ENCODE results near the gene MPP7.

DNA sequence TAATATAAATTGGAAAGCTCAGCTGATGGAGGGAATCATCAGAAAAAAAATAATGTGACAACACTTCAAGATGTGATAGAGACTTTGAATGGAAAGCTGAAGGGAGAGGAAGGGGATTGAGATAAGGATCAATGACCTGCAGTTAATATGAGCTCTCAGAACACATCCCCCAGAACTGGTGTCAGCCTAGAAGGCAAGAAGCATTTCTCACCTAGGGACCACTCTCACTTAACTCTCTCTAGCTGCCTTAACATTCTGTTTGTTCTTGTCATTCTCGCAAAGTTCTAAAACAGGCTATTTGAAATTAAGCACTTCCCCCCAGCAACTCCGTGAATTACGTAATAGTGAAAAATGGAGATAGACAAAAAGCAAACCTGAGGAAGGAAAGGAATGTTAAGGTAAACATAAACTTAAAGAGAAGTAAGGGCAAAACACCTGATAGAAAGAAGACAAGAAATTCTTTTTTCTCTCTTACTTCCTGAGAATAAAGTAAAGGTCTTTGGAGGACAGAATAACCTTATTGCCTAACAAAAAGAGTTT lies 1.2 kb upstream of the MPP7 start:
- TF ChIP-seq, protein P1, sequence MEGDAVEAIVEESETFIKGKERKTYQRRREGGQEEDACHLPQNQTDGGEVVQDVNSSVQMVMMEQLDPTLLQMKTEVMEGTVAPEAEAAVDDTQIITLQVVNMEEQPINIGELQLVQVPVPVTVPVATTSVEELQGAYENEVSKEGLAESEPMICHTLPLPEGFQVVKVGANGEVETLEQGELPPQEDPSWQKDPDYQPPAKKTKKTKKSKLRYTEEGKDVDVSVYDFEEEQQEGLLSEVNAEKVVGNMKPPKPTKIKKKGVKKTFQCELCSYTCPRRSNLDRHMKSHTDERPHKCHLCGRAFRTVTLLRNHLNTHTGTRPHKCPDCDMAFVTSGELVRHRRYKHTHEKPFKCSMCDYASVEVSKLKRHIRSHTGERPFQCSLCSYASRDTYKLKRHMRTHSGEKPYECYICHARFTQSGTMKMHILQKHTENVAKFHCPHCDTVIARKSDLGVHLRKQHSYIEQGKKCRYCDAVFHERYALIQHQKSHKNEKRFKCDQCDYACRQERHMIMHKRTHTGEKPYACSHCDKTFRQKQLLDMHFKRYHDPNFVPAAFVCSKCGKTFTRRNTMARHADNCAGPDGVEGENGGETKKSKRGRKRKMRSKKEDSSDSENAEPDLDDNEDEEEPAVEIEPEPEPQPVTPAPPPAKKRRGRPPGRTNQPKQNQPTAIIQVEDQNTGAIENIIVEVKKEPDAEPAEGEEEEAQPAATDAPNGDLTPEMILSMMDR (IDR thresholded peaks at IDR 0.05; ENCODE audit: control extremely low read depth in 1 of 3, insufficient read depth in 1 of 3, low read depth in 1 of 3, low read length in 3 of 3), result no peak
- TF ChIP-seq SIN3A (conservative IDR thresholded peaks at IDR 0.05 in 1 of 2, IDR thresholded peaks at IDR 0.05 in 1 of 2; ENCODE audit: low read depth in 1 of 2, low read length in 2 of 2) (no peak), SP2 (IDR thresholded peaks at IDR 0.05; ENCODE audit: low read length) (no peak), POU5F1 (IDR thresholded peaks at IDR 0.05; ENCODE audit: low read depth, low read length) (no peak), SP1 (IDR thresholded peaks at IDR 0.05; ENCODE audit: low read depth, low read length) (no peak), JUND (IDR thresholded peaks at IDR 0.05; ENCODE audit: low read length) (no peak), EZH2 (IDR thresholded peaks at IDR 0.05; ENCODE audit: low read depth, low read length, severe bottlenecking) (no peak), EP300 (IDR thresholded peaks at IDR 0.05; ENCODE audit: borderline replicate concordance in 1 of 2, low read depth in 2 of 2, low read length in 2 of 2) (no peak), POLR2A (IDR thresholded peaks at IDR 0.05; ENCODE audit: control extremely low read depth in 1 of 2, low read depth in 2 of 2, low read length in 2 of 2) (no peak), TCF12 (IDR thresholded peaks at IDR 0.05; ENCODE audit: low read depth, low read length) (no peak), CEBPB (IDR thresholded peaks at IDR 0.05; ENCODE audit: low read depth, low read length) (0 out of 2 replicates have a peak, but pooled peaks have one; percentile 33)
- TF ChIP-seq, protein P2, sequence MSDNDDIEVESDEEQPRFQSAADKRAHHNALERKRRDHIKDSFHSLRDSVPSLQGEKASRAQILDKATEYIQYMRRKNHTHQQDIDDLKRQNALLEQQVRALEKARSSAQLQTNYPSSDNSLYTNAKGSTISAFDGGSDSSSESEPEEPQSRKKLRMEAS (IDR thresholded peaks at IDR 0.05), result no peak

All from H1 (cell line).